NCI-H128 (cell line): ENCODE data around the gene ZG16.
A peak's percentile ranks its signal among the peaks of the same experiment; 100 is the strongest.
"Not testable (repeated sequence)": the region's sequence is repeated elsewhere in the genome, so short reads cannot be mapped to it uniquely, and the experiment has no call there.

Source experiments
- DNase-seq: peaks from one replicate; lab custom pipeline; 2025; ENCODE audit not compliant: unreplicated experiment; lab: John Stamatoyannopoulos, UW

The ZG16 gene

GRCh38 chr16:29783094-29783953 is 5.3 kb downstream of the ZG16 start:
- not testable (repeated sequence) for DNase-seq

- no peak for DNase-seq
Observed at GRCh38 chr16:29784157-29784556, 6.1 kb downstream of the ZG16 start.

- DNase-seq: no peak
Observed at GRCh38 chr16:29784901-29785500, 6.9 kb downstream of the ZG16 start.

- DNase-seq: not testable (repeated sequence)
Observed at GRCh38 chr16:29787155-29787554, 9.1 kb downstream of the ZG16 start.

GRCh38 chr16:29789775-29790182 is 11.7 kb downstream of the ZG16 start:
- DNase-seq: no peak

GRCh38 chr16:29790183-29790948 is 12.3 kb downstream of the ZG16 start, which contains the start of gene KIF22:
TSS of gene KIF22 (plus strand) at chr16:29790751. CDS start at chr16:29790760, 9 bp downstream.
- DNase-seq: peak; percentile 93

- no peak for DNase-seq
Observed at GRCh38 chr16:29790949-29791844, 13.1 kb downstream of the ZG16 start.

- no peak for DNase-seq
Observed at GRCh38 chr16:29791845-29792807, 14.1 kb downstream of the ZG16 start.

- DNase-seq: not testable (repeated sequence)
Observed at GRCh38 chr16:29793153-29793552, 15.1 kb downstream of the ZG16 start.

GRCh38 chr16:29794231-29794710 is 16.2 kb downstream of the ZG16 start:
- no peak for DNase-seq

GRCh38 chr16:29802416-29802935 is 24.4 kb downstream of the ZG16 start:
- no peak for DNase-seq

- no peak for DNase-seq
Observed at GRCh38 chr16:29804020-29804419, 26.0 kb downstream of the ZG16 start.

GRCh38 chr16:29804455-29805231 is 26.6 kb downstream of the ZG16 start:
- DNase-seq: no peak

- DNase-seq: peak; percentile 91
Observed at GRCh38 chr16:29805232-29806098, 27.4 kb downstream of the ZG16 start.

GRCh38 chr16:29806099-29806579 is 28.1 kb downstream of the ZG16 start, which contains the start of gene MAZ:
TSS of gene MAZ (plus strand) at chr16:29806529. CDS start at chr16:29806702, 173 bp downstream.
- no peak for DNase-seq

GRCh38 chr16:29806641-29807425 is 28.8 kb downstream of the ZG16 start:
- no peak for DNase-seq
